HUES64 (cell line): ENCODE measurements around the gene NTMT1.
"Not testable (repeated sequence)": the region's sequence is repeated elsewhere in the genome, so short reads cannot be mapped to it uniquely, and the experiment has no call there.

Experiments
- H3K27ac ChIP-seq: 2 replicates; pipeline ENCODE4 v1.7.0; 2013; ENCODE audit warnings: low read depth, low read length, inconsistent platforms
- H3K27me3 ChIP-seq: 2 replicates; pipeline ENCODE4 v1.6.1; 2013; ENCODE audit warnings: mild to moderate bottlenecking, low read length; ENCODE audit not compliant: insufficient read depth
- H3K36me3 ChIP-seq: 2 replicates; pipeline ENCODE4 v1.6.1; 2013; ENCODE audit warnings: mild to moderate bottlenecking, low read length; ENCODE audit not compliant: insufficient read depth
- H3K4me1 ChIP-seq: 2 replicates; pipeline ENCODE4 v1.6.1; 2013; ENCODE audit warnings: mild to moderate bottlenecking, low read length, moderate library complexity; ENCODE audit not compliant: insufficient read depth
- H3K4me3 ChIP-seq: 2 replicates; pipeline ENCODE4 v1.5.1; 2013; ENCODE audit warnings: mild to moderate bottlenecking, low read length, moderate library complexity
- H3K9ac ChIP-seq: 2 replicates; pipeline ENCODE4 v1.6.1; 2013; ENCODE audit warnings: mild to moderate bottlenecking, low read depth, low read length
- H3K9me3 ChIP-seq: 2 replicates; pipeline ENCODE4 v1.6.1; 2013; ENCODE audit warnings: low read depth, low read length; ENCODE audit not compliant: insufficient read depth
- whole genome bisulfite sequencing: fragments of 150-250, 120-280 bp; methylation state at CpG from one replicate; pipeline ENCODE4 v1.1.7; 2013; ENCODE audit warnings: missing lambda C conversion rate; 5-methylcytosine and 5-hydroxymethylcytosine counted together

NTMT1 gene

GRCh38 chr9:129586685-129587084, 39.3 kb upstream of the NTMT1 start:
- WGBS: 81% methylated on average over 8 of the region's 8 CpGs
- H3K9ac ChIP-seq: no peak overlapping the region

GRCh38 chr9:129587487-129588262, 38.3 kb upstream of the NTMT1 start:
- no peak overlapping the region for H3K27ac ChIP-seq
- peaks cover 16% of the 10 kb centered on the region for H3K4me1 ChIP-seq
- H3K27me3 ChIP-seq: peaks cover 21% of the 10 kb centered on the region; the same call in 1 of the 2 replicates
- 81% methylated on average over 23 of the region's 23 CpGs for WGBS
- H3K36me3 ChIP-seq: no peaks in the 10 kb centered on the region
- H3K4me3 ChIP-seq: no peak overlapping the region
- H3K9ac ChIP-seq: no peak overlapping the region
- H3K9me3 ChIP-seq: no peaks in the 10 kb centered on the region

More at GRCh38 chr9:129586685-129587084, 39.3 kb upstream of the NTMT1 start:
- Histone ChIP-seq H3K36me3 (no peaks in the 10 kb centered on the region), H3K9me3 (no peaks in the 10 kb centered on the region), H3K4me1 (peaks cover 10% of the 10 kb centered on the region; the same call in 1 of the 2 replicates), H3K4me3 (no peak overlapping the region), H3K27me3 (peaks cover 17% of the 10 kb centered on the region; the same call in 1 of the 2 replicates), H3K27ac (no peak overlapping the region)

GRCh38 chr9:129590466-129590865, 35.5 kb upstream of the NTMT1 start:
- Histone ChIP-seq H3K9me3 (no peaks in the 10 kb centered on the region), H3K4me1 (peaks cover 21% of the 10 kb centered on the region), H3K27ac (no peak overlapping the region), H3K9ac (no peak overlapping the region), H3K4me3 (no peak overlapping the region), H3K27me3 (peaks cover 37% of the 10 kb centered on the region), H3K36me3 (no peaks in the 10 kb centered on the region)
- 84% methylated on average over 6 of the region's 6 CpGs for WGBS

- Histone ChIP-seq H3K27me3 (peaks cover 38% of the 10 kb centered on the region), H3K27ac (no peak overlapping the region), H3K9me3 (no peaks in the 10 kb centered on the region), H3K4me1 (peaks cover 27% of the 10 kb centered on the region), H3K36me3 (no peaks in the 10 kb centered on the region), H3K9ac (no peak overlapping the region), H3K4me3 (no peak overlapping the region)
- WGBS: 17% methylated on average over 5 of the region's 5 CpGs
Observed at GRCh38 chr9:129591916-129592315, 34.0 kb upstream of the NTMT1 start.

- Histone ChIP-seq H3K4me1 (peaks cover 26% of the 10 kb centered on the region), H3K27me3 (peaks cover 39% of the 10 kb centered on the region)
- H3K9ac ChIP-seq, H3K4me3 ChIP-seq, H3K9me3 ChIP-seq, H3K36me3 ChIP-seq, H3K27ac ChIP-seq: not testable (repeated sequence)
- WGBS: 83% methylated on average over 10 of the region's 10 CpGs
Observed at GRCh38 chr9:129592790-129593189, 33.2 kb upstream of the NTMT1 start.

- no peaks in the 10 kb centered on the region for H3K36me3 ChIP-seq
- peaks cover 35% of the 10 kb centered on the region for H3K27me3 ChIP-seq
- 89% methylated on average over 7 of the region's 7 CpGs for WGBS
- H3K4me1 ChIP-seq: peaks cover 33% of the 10 kb centered on the region
- no peak overlapping the region for H3K4me3 ChIP-seq
- H3K9me3 ChIP-seq: no peaks in the 10 kb centered on the region
- H3K9ac ChIP-seq: no peak overlapping the region
- no peak overlapping the region for H3K27ac ChIP-seq
Observed at GRCh38 chr9:129594632-129595031, 31.3 kb upstream of the NTMT1 start.

- 71% methylated on average over 5 of the region's 5 CpGs for WGBS
- peaks cover 35% of the 10 kb centered on the region for H3K27me3 ChIP-seq
- H3K9me3 ChIP-seq: no peaks in the 10 kb centered on the region
- H3K27ac ChIP-seq: no peak overlapping the region
- H3K9ac ChIP-seq: no peak overlapping the region
- no peak overlapping the region for H3K4me3 ChIP-seq
- H3K4me1 ChIP-seq: peaks cover 33% of the 10 kb centered on the region
- no peaks in the 10 kb centered on the region for H3K36me3 ChIP-seq
Observed at GRCh38 chr9:129595311-129595741, 30.6 kb upstream of the NTMT1 start.

GRCh38 chr9:129595903-129596540, 29.9 kb upstream of the NTMT1 start:
- Histone ChIP-seq H3K27ac (no peak overlapping the region), H3K4me3 (peak overlapping the region; percentile 63), H3K4me1 (peaks cover 28% of the 10 kb centered on the region), H3K9ac (no peak overlapping the region), H3K27me3 (peaks cover 29% of the 10 kb centered on the region), H3K9me3 (no peaks in the 10 kb centered on the region), H3K36me3 (no peaks in the 10 kb centered on the region)
- WGBS: 78% methylated on average over 6 of the region's 6 CpGs

- peak overlapping the region; percentile 20; the same call in 1 of the 2 replicates for H3K9ac ChIP-seq
- WGBS: 3% methylated on average over 30 of the region's 33 CpGs
- H3K4me1 ChIP-seq: peaks cover 27% of the 10 kb centered on the region
- no peaks in the 10 kb centered on the region for H3K9me3 ChIP-seq
- H3K4me3 ChIP-seq: peak overlapping the region; percentile 63
- peaks cover 29% of the 10 kb centered on the region for H3K27me3 ChIP-seq
- no peaks in the 10 kb centered on the region for H3K36me3 ChIP-seq
- H3K27ac ChIP-seq: peak overlapping the region; percentile 75; the same call in 1 of the 2 replicates
Observed at GRCh38 chr9:129596541-129597331, 29.2 kb upstream of the NTMT1 start.

- peaks cover 21% of the 10 kb centered on the region for H3K4me1 ChIP-seq
- 1% methylated on average over 56 of the region's 57 CpGs for WGBS
- H3K9me3 ChIP-seq: no peaks in the 10 kb centered on the region
- peak overlapping the region; percentile 81 for H3K27ac ChIP-seq
- H3K9ac ChIP-seq: peak overlapping the region; percentile 72
- H3K36me3 ChIP-seq: no peaks in the 10 kb centered on the region
- H3K4me3 ChIP-seq: peak overlapping the region; percentile 63
- peaks cover 25% of the 10 kb centered on the region for H3K27me3 ChIP-seq
Observed at GRCh38 chr9:129597355-129598088, 28.4 kb upstream of the NTMT1 start.
